HCT116 (cell line): Measurements from ENCODE around the gene DDI2.
"Not testable (repeated sequence)": the region's sequence is repeated elsewhere in the genome, so short reads cannot be mapped to it uniquely, and the experiment has no call there.

Experiments
- ATF3 ChIP-seq: IDR thresholded peaks from 2 replicates; pipeline ENCODE4 v1.6.1; 2012
- CTCF ChIP-seq, 3 experiments: fragments of 200-600 bp in 1 of 3; sonication (generic) in 1 of 3; IDR thresholded peaks in 2 of 3; conservative IDR thresholded peaks in 1 of 3; 2 replicates each; pipeline ENCODE4 v1.5.1; 2012 to 2017; ENCODE audit warnings: low read depth in 2 of 3, low read length in 2 of 3, antibody characterized with exemption in 1 of 3, borderline replicate concordance in 1 of 3, control low read depth in 1 of 3, mild to moderate bottlenecking in 1 of 3, mixed read lengths in 1 of 3, mixed run types in 1 of 3, moderate library complexity in 1 of 3; ENCODE audit not compliant: insufficient read depth in 1 of 3
- EZH2phosphoT487 ChIP-seq: fragments of 200-600 bp; IDR thresholded peaks from 2 replicates; pipeline ENCODE4 v1.6.1; 2018; ENCODE audit warnings: antibody characterized with exemption, borderline replicate concordance
- YY1 ChIP-seq: IDR thresholded peaks from 2 replicates; pipeline ENCODE4 v1.6.1; 2011; ENCODE audit warnings: low read length, low read depth, moderate library complexity, mild to moderate bottlenecking; ENCODE audit not compliant: insufficient replicate concordance; ENCODE audit errors: extremely low read depth

GRCh38 chr1:15604400-15604799 lies 12.9 kb upstream of the DDI2 start:
- TF ChIP-seq ATF3; EZH2phosphoT487; YY1; CTCF (IDR thresholded peaks at IDR 0.05 in 2 of 3, conservative IDR thresholded peaks at IDR 0.05 in 1 of 3; ENCODE audit: borderline replicate concordance in 1 of 3, insufficient read depth in 1 of 3, low read depth in 2 of 3, low read length in 2 of 3): not testable (repeated sequence)
